ENCODE results near the gene NDEL1. TPM values are rescaled to one million over a fixed set of nuclear protein-coding genes. Genes with fewer than 3 reads are reported as not detected.

NDEL1 gene
- total RNA-seq, 1 donor from 2014 or later, result 34.1 TPM

GRCh38 chr17:8504460-8505207 is 69.0 kb downstream of the NDEL1 start:
- Mint-ChIP-seq H3K27me3 (ENCODE audit: low read depth) (no peaks in the 10 kb centered on the region), H3K4me1 (no peaks in the 10 kb centered on the region), H3K9me3 (no peaks in the 10 kb centered on the region), H3K36me3 (ENCODE audit: low read depth) (peaks cover 37% of the 10 kb centered on the region), H3K4me3 (no peak overlapping the region), H3K27ac (ENCODE audit: unreplicated experiment) (peak overlapping the region; percentile 43)
- TF ChIP-seq, protein P1, sequence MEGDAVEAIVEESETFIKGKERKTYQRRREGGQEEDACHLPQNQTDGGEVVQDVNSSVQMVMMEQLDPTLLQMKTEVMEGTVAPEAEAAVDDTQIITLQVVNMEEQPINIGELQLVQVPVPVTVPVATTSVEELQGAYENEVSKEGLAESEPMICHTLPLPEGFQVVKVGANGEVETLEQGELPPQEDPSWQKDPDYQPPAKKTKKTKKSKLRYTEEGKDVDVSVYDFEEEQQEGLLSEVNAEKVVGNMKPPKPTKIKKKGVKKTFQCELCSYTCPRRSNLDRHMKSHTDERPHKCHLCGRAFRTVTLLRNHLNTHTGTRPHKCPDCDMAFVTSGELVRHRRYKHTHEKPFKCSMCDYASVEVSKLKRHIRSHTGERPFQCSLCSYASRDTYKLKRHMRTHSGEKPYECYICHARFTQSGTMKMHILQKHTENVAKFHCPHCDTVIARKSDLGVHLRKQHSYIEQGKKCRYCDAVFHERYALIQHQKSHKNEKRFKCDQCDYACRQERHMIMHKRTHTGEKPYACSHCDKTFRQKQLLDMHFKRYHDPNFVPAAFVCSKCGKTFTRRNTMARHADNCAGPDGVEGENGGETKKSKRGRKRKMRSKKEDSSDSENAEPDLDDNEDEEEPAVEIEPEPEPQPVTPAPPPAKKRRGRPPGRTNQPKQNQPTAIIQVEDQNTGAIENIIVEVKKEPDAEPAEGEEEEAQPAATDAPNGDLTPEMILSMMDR (conservative IDR thresholded peaks at IDR 0.05), result no peak
- no peak for DNase-seq (ENCODE audit: low read depth, low spot score)

DNA sequence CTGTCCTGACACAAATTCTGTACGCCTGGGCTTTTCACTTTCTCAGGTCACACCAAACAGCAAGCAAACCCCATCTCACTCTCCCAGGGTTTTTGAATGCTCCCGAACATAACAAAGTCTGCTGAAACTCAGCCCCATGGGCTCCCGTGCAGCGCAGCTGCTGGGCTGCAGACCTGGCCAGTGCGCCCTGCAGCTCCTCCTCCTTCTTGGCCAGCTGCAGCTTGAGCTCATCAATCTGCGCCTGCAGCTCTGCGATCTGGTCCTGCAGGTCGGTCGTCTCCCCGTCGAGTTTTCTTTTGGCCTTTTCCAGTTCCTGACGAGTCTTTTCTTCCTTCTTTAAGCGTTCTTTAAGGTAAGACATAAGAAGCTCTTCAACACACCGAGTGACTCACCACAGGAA is 70.5 kb downstream of the NDEL1 start:
- TF ChIP-seq, protein P1 (conservative IDR thresholded peaks at IDR 0.05), result no peak
- no peak for DNase-seq (ENCODE audit: low read depth, low spot score)
- Mint-ChIP-seq H3K27ac (ENCODE audit: unreplicated experiment) (no peak overlapping the region), H3K27me3 (ENCODE audit: low read depth) (no peaks in the 10 kb centered on the region), H3K4me1 (no peaks in the 10 kb centered on the region), H3K36me3 (ENCODE audit: low read depth) (peaks cover 31% of the 10 kb centered on the region), H3K9me3 (no peaks in the 10 kb centered on the region), H3K4me3 (no peak overlapping the region)

GRCh38 chr17:8514801-8515200 is 79.1 kb downstream of the NDEL1 start:
- Mint-ChIP-seq H3K9me3 (no peaks in the 10 kb centered on the region), H3K36me3 (ENCODE audit: low read depth) (peaks cover 34% of the 10 kb centered on the region), H3K27ac (ENCODE audit: unreplicated experiment) (peak overlapping the region; percentile 37)

More at GRCh38 chr17:8514801-8515200, 79.1 kb downstream of the NDEL1 start:
- no peak for DNase-seq (ENCODE audit: low read depth, low spot score)
- Mint-ChIP-seq H3K4me1 (no peaks in the 10 kb centered on the region), H3K4me3 (no peak overlapping the region), H3K27me3 (ENCODE audit: low read depth) (no peaks in the 10 kb centered on the region)
- TF ChIP-seq, protein P1 (conservative IDR thresholded peaks at IDR 0.05), result no peak

Other genes with a start within 250 kb of the NDEL1 start
- 5.5 and 5.6 TPM in 2 replicates for gene BORCS6, start 245.7 kb upstream of the NDEL1 start, total RNA-seq
- 176 and 186 TPM in 2 replicates for gene AURKB, start 225.3 kb upstream of the NDEL1 start, total RNA-seq
- gene CTC1, start 187.8 kb upstream of the NDEL1 start, total RNA-seq, result 39.7 and 44.8 TPM in 2 replicates
- 201 and 217 TPM in 2 replicates for gene PFAS, start 186.6 kb upstream of the NDEL1 start, total RNA-seq
- 48.5 and 51.0 TPM in 2 replicates for gene RANGRF, start 147.2 kb upstream of the NDEL1 start, total RNA-seq
- 2.3 and 3.5 TPM in 2 replicates for gene SLC25A35, start 140.5 kb upstream of the NDEL1 start, total RNA-seq
- not detected in 2 replicates for gene ARHGEF15, start 125.6 kb upstream of the NDEL1 start, total RNA-seq
- not detected in 2 replicates for gene ODF4, start 96.0 kb upstream of the NDEL1 start, total RNA-seq
- gene RPL26, start 52.7 kb upstream of the NDEL1 start, total RNA-seq, result 1,793 and 1,885 TPM in 2 replicates
- not detected in 2 replicates for gene RNF222, start 38.1 kb upstream of the NDEL1 start, total RNA-seq
- 270 and 273 TPM in 2 replicates for gene MYH10, start 194.8 kb downstream of the NDEL1 start, total RNA-seq

Measured in neural crest cell (in vitro differentiated cells).